Measurements from ENCODE around the gene HIPK1.

The HIPK1 gene

DNA sequence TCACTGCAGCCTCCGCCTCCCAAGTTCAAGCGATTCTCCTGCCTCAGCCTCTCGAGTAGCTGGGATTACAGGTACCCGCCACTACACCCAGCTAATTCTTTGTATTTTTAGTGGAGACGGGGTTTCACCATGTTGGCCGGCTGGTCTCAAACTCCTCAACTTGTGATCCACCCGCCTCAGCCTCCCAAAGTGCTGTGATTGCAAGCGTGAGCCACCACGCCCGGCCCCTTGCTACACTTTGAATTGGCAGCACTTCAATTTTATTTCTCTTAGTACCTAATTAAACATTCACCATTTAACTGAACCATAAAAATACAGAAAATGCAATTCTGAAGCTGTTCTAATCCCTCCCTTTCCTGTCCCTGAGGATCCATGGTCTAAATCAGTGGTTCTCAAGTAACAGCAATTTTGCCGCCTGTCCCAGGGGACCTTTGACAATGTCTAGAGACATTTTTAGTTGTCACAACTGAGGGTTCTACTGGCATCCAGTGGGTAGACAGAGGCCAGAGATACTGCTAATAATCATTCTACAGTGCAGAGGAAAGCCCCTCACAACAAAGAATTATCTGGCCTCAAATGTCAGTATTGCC lies 37.4 kb upstream of the HIPK1 start:
- Histone ChIP-seq H4K20me1 (ENCODE audit: low read depth, low read length) (no peaks in the 10 kb centered on the region), H3K9ac (ENCODE audit: low read length) (no peak overlapping the region), H3K27me3 (ENCODE audit: low read length) (no peaks in the 10 kb centered on the region), H2AFZ (ENCODE audit: low read depth, low read length, severe bottlenecking) (no peak overlapping the region), H3K4me3 (ENCODE audit: insufficient read depth, low read length, poor library complexity, severe bottlenecking) (no peak overlapping the region), H3F3A (ENCODE audit: insufficient read depth) (0 out of 2 replicates have a peak, but pooled peaks cover 4% of the 10 kb centered on the region), H3K36me3 (ENCODE audit: low read length) (peaks cover 13% of the 10 kb centered on the region; the same call in 1 of the 2 replicates), H3K79me2 (ENCODE audit: insufficient read depth, low read length) (no peaks in the 10 kb centered on the region), H3K9me3 (ENCODE audit: insufficient read depth, low read length) (no peaks in the 10 kb centered on the region), H3K9me2 (replicated peaks; ENCODE audit: insufficient read depth, low read length) (no peaks in the 10 kb centered on the region), H3K4me2 (ENCODE audit: low read depth, low read length, poor library complexity, severe bottlenecking) (no peak overlapping the region), H3K27ac (ENCODE audit: low read depth, low read length) (no peak overlapping the region)
- TF ChIP-seq, protein P1, sequence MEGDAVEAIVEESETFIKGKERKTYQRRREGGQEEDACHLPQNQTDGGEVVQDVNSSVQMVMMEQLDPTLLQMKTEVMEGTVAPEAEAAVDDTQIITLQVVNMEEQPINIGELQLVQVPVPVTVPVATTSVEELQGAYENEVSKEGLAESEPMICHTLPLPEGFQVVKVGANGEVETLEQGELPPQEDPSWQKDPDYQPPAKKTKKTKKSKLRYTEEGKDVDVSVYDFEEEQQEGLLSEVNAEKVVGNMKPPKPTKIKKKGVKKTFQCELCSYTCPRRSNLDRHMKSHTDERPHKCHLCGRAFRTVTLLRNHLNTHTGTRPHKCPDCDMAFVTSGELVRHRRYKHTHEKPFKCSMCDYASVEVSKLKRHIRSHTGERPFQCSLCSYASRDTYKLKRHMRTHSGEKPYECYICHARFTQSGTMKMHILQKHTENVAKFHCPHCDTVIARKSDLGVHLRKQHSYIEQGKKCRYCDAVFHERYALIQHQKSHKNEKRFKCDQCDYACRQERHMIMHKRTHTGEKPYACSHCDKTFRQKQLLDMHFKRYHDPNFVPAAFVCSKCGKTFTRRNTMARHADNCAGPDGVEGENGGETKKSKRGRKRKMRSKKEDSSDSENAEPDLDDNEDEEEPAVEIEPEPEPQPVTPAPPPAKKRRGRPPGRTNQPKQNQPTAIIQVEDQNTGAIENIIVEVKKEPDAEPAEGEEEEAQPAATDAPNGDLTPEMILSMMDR (IDR thresholded peaks at IDR 0.05; ENCODE audit: insufficient read depth, low read length, poor library complexity, severe bottlenecking) = no peak
- no peak for TF ChIP-seq EZH2phosphoT487 (conservative IDR thresholded peaks at IDR 0.05; ENCODE audit: low read length)

DNA sequence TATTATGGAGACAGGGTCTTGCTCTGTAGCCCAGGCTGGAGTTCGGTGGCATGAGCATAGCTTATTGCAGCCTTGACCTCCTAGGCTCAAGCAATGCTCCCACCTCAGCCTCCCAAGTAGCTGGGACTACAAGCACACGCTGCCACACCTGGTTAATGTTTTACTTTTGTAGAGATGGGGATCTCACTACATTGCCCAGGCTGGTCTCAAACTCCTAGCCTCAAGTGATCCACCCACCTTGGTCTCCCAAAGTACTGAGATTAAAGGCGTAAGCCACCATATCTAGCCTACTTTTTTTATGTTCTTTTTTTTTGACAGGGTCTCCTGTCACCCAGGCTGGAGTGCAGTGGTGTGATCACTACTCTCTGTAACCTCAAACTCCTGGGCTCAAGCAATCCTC lies 35.9 kb upstream of the HIPK1 start:
- Histone ChIP-seq H3K27me3 (ENCODE audit: low read length) (no peaks in the 10 kb centered on the region), H3K27ac (ENCODE audit: low read depth, low read length) (no peak overlapping the region), H3K9me2 (replicated peaks; ENCODE audit: insufficient read depth, low read length) (no peaks in the 10 kb centered on the region), H3K4me3 (ENCODE audit: insufficient read depth, low read length, poor library complexity, severe bottlenecking) (no peak overlapping the region), H3K36me3 (ENCODE audit: low read length) (peaks cover 20% of the 10 kb centered on the region), H2AFZ (ENCODE audit: low read depth, low read length, severe bottlenecking) (no peak overlapping the region), H4K20me1 (ENCODE audit: low read depth, low read length) (no peaks in the 10 kb centered on the region), H3K79me2 (ENCODE audit: insufficient read depth, low read length) (no peaks in the 10 kb centered on the region), H3F3A (ENCODE audit: insufficient read depth) (0 out of 2 replicates have a peak, but pooled peaks cover 4% of the 10 kb centered on the region), H3K9me3 (ENCODE audit: insufficient read depth, low read length) (no peaks in the 10 kb centered on the region), H3K9ac (ENCODE audit: low read length) (no peak overlapping the region), H3K4me2 (ENCODE audit: low read depth, low read length, poor library complexity, severe bottlenecking) (no peak overlapping the region)
- no peak for TF ChIP-seq EZH2phosphoT487 (conservative IDR thresholded peaks at IDR 0.05; ENCODE audit: low read length)
- TF ChIP-seq, protein P1 (IDR thresholded peaks at IDR 0.05; ENCODE audit: insufficient read depth, low read length, poor library complexity, severe bottlenecking) = no peak

DNA sequence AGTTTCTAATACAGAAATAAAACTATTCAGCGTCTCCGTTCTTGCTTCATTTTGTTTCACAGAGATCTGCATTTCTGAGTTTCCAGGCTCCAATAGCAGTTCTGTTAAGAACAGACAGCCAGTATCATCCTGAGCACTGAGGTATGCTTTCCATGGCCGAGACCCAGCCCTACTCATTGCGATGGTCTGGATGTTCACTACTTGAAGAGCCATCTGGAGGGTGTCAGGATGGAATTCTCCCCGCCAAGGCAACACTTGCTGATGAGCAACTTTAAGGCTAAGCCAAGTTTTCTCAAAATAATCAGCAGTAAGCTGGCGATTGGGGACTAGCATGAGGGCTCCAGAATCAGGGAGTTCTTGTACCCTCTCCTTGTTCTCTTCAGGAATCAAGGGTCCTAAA lies 34.0 kb upstream of the HIPK1 start:
- no peak overlapping the region for H3K4me3 ChIP-seq (ENCODE audit: insufficient read depth, low read length, poor library complexity, severe bottlenecking)
- H3K27me3 ChIP-seq (ENCODE audit: low read length) = no peaks in the 10 kb centered on the region
- H3K36me3 ChIP-seq (ENCODE audit: low read length) = peaks cover 24% of the 10 kb centered on the region
- no peak overlapping the region for H3K4me2 ChIP-seq (ENCODE audit: low read depth, low read length, poor library complexity, severe bottlenecking)
- H3K79me2 ChIP-seq (ENCODE audit: insufficient read depth, low read length) = no peaks in the 10 kb centered on the region
- no peaks in the 10 kb centered on the region for H3K9me3 ChIP-seq (ENCODE audit: insufficient read depth, low read length)
- TF ChIP-seq, protein P1 (IDR thresholded peaks at IDR 0.05; ENCODE audit: insufficient read depth, low read length, poor library complexity, severe bottlenecking) = no peak
- no peak for TF ChIP-seq EZH2phosphoT487 (conservative IDR thresholded peaks at IDR 0.05; ENCODE audit: low read length)
- 0 out of 2 replicates have a peak, but pooled peaks cover 4% of the 10 kb centered on the region for H3F3A ChIP-seq (ENCODE audit: insufficient read depth)
- H2AFZ ChIP-seq (ENCODE audit: low read depth, low read length, severe bottlenecking) = no peak overlapping the region
- no peak overlapping the region for H3K27ac ChIP-seq (ENCODE audit: low read depth, low read length)
- H3K9ac ChIP-seq (ENCODE audit: low read length) = no peak overlapping the region
- H3K9me2 ChIP-seq (replicated peaks; ENCODE audit: insufficient read depth, low read length) = no peaks in the 10 kb centered on the region
- H4K20me1 ChIP-seq (ENCODE audit: low read depth, low read length) = no peaks in the 10 kb centered on the region

Measured in SU-DHL-6 (cell line).